Measurements from ENCODE around the gene CCDC54.

DNA sequence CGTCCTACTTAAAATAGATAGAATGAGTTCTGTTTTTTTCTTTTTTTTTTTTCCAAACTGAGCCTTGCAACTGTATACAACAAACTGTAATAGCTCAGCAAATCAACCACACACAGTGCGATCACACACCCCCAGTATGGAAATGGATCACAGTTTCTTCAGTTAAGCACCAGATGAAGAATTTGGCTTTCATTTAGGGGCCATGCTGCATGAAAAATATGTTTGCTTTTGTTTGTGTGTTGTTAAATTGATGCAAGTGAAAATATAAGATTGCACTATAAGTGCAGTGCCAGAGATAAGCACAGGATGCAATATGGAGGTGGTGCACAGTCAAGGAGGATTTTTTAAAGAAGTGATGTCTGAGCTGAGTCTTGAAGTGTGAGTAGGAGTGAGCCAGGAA lies 17.8 kb downstream of the CCDC54 start:
- TF ChIP-seq CTCF (IDR thresholded peaks at IDR 0.05) = no peak
- TF ChIP-seq POLR2A (IDR thresholded peaks at IDR 0.05) = no peak

Measured in lower leg skin (tissue), 3 donors.